Measurements from ENCODE around the gene FAM43A.

Gene FAM43A

GRCh38 chr3:194686414-194686815 is 732 bp downstream of the FAM43A start:
- H3F3A ChIP-seq (ENCODE audit: control insufficient read depth, insufficient read depth) = peaks cover 27% of the 10 kb centered on the region
- peaks cover 72% of the 10 kb centered on the region for H3K4me1 ChIP-seq (ENCODE audit: control insufficient read depth, low read length)
- peaks cover 9% of the 10 kb centered on the region; the same call in 1 of the 2 replicates for H3K36me3 ChIP-seq (ENCODE audit: control insufficient read depth, low read length)
- peak overlapping the region; percentile 99 for H3K4me2 ChIP-seq (ENCODE audit: low read length)
- TF ChIP-seq EZH2phosphoT487 (IDR thresholded peaks at IDR 0.05; ENCODE audit: borderline replicate concordance, low read length) (peak; percentile 46; the same call in 1 of the 2 replicates), CTCF (IDR thresholded peaks at IDR 0.05; ENCODE audit: low read depth, low read length, poor library complexity, severe bottlenecking) (no peak)
- no peaks in the 10 kb centered on the region for H3K9me2 ChIP-seq (replicated peaks; ENCODE audit: control insufficient read depth, low read length)
- no peaks in the 10 kb centered on the region for H4K20me1 ChIP-seq (ENCODE audit: control insufficient read depth, insufficient read depth, low read depth, low read length)
- 0 out of 2 replicates have a peak overlapping the region, but pooled peaks have one; percentile 2 for H3K27ac ChIP-seq (ENCODE audit: low read depth, low read length)
- peaks cover 22% of the 10 kb centered on the region for H3K79me2 ChIP-seq (ENCODE audit: control insufficient read depth, low read length)
- no peaks in the 10 kb centered on the region for H3K9me3 ChIP-seq (ENCODE audit: control insufficient read depth, insufficient read depth, low read length)
- peak overlapping the region; percentile 87 for H3K4me3 ChIP-seq (ENCODE audit: low read length)
- H3K27me3 ChIP-seq (ENCODE audit: control insufficient read depth, low read length) = peaks cover 22% of the 10 kb centered on the region

- Histone ChIP-seq H3F3A (ENCODE audit: control insufficient read depth, insufficient read depth) (peaks cover 32% of the 10 kb centered on the region), H3K36me3 (ENCODE audit: control insufficient read depth, low read length) (peaks cover 9% of the 10 kb centered on the region; the same call in 1 of the 2 replicates), H3K4me3 (ENCODE audit: low read length) (peak overlapping the region; percentile 87), H3K4me1 (ENCODE audit: control insufficient read depth, low read length) (peaks cover 78% of the 10 kb centered on the region), H3K9me3 (ENCODE audit: control insufficient read depth, insufficient read depth, low read length) (no peaks in the 10 kb centered on the region), H3K27ac (ENCODE audit: low read depth, low read length) (peak overlapping the region; percentile 95), H3K79me2 (ENCODE audit: control insufficient read depth, low read length) (peaks cover 22% of the 10 kb centered on the region), H3K4me2 (ENCODE audit: low read length) (peak overlapping the region; percentile 99), H3K27me3 (ENCODE audit: control insufficient read depth, low read length) (peaks cover 22% of the 10 kb centered on the region), H4K20me1 (ENCODE audit: control insufficient read depth, insufficient read depth, low read depth, low read length) (no peaks in the 10 kb centered on the region), H3K9me2 (replicated peaks; ENCODE audit: control insufficient read depth, low read length) (no peaks in the 10 kb centered on the region)
- TF ChIP-seq CTCF (IDR thresholded peaks at IDR 0.05; ENCODE audit: low read depth, low read length, poor library complexity, severe bottlenecking) = no peak
- no peak for TF ChIP-seq EZH2phosphoT487 (IDR thresholded peaks at IDR 0.05; ENCODE audit: borderline replicate concordance, low read length)
Observed at GRCh38 chr3:194686816-194687637, 1.3 kb downstream of the FAM43A start.

- Histone ChIP-seq H3K36me3 (ENCODE audit: control insufficient read depth, low read length) (peaks cover 10% of the 10 kb centered on the region; the same call in 1 of the 2 replicates), H3K79me2 (ENCODE audit: control insufficient read depth, low read length) (peaks cover 22% of the 10 kb centered on the region), H3K27ac (ENCODE audit: low read depth, low read length) (peak overlapping the region; percentile 95), H3K4me1 (ENCODE audit: control insufficient read depth, low read length) (peaks cover 79% of the 10 kb centered on the region), H3K4me2 (ENCODE audit: low read length) (peak overlapping the region; percentile 99), H3K4me3 (ENCODE audit: low read length) (peak overlapping the region; percentile 87), H4K20me1 (ENCODE audit: control insufficient read depth, insufficient read depth, low read depth, low read length) (no peaks in the 10 kb centered on the region), H3F3A (ENCODE audit: control insufficient read depth, insufficient read depth) (peaks cover 35% of the 10 kb centered on the region), H3K27me3 (ENCODE audit: control insufficient read depth, low read length) (peaks cover 20% of the 10 kb centered on the region), H3K9me2 (replicated peaks; ENCODE audit: control insufficient read depth, low read length) (no peaks in the 10 kb centered on the region), H3K9me3 (ENCODE audit: control insufficient read depth, insufficient read depth, low read length) (no peaks in the 10 kb centered on the region)
- peak; percentile 68 for TF ChIP-seq CTCF (IDR thresholded peaks at IDR 0.05; ENCODE audit: low read depth, low read length, poor library complexity, severe bottlenecking)
- no peak for TF ChIP-seq EZH2phosphoT487 (IDR thresholded peaks at IDR 0.05; ENCODE audit: borderline replicate concordance, low read length)
Observed at GRCh38 chr3:194687638-194688199, 2.0 kb downstream of the FAM43A start.
